Activated T-cell treated with anti-CD3 and anti-CD28 coated beads, Interleukin-2, amount 50 U/mL, for 24 hours (primary cell): ENCODE measurements around the gene CLTB.

ENCODE experiments used
- DNase-seq: peaks from one replicate; pipeline ENCODE4 v3.0.0-alpha.2; 2020
- H3K27ac Mint-ChIP-seq: 2 replicates; pipeline ENCODE4 v1.8.0; 2020; ENCODE audit warnings: mild to moderate bottlenecking, mixed read lengths
- H3K27me3 Mint-ChIP-seq: 2 replicates; pipeline ENCODE4 v1.8.0; 2020; ENCODE audit warnings: mixed read lengths
- H3K36me3 Mint-ChIP-seq: 2 replicates; pipeline ENCODE4 v1.8.0; 2020; ENCODE audit warnings: low read depth, mixed read lengths
- H3K4me1 Mint-ChIP-seq: 2 replicates; pipeline ENCODE4 v1.8.0; 2020; ENCODE audit warnings: low read depth, mixed read lengths
- H3K4me3 Mint-ChIP-seq: 2 replicates; pipeline ENCODE4 v1.8.0; 2020; ENCODE audit warnings: mild to moderate bottlenecking, moderate library complexity, mixed read lengths
- H3K9me3 Mint-ChIP-seq: 2 replicates; pipeline ENCODE4 v1.8.0; 2020; ENCODE audit warnings: mixed read lengths

The CLTB gene

DNA sequence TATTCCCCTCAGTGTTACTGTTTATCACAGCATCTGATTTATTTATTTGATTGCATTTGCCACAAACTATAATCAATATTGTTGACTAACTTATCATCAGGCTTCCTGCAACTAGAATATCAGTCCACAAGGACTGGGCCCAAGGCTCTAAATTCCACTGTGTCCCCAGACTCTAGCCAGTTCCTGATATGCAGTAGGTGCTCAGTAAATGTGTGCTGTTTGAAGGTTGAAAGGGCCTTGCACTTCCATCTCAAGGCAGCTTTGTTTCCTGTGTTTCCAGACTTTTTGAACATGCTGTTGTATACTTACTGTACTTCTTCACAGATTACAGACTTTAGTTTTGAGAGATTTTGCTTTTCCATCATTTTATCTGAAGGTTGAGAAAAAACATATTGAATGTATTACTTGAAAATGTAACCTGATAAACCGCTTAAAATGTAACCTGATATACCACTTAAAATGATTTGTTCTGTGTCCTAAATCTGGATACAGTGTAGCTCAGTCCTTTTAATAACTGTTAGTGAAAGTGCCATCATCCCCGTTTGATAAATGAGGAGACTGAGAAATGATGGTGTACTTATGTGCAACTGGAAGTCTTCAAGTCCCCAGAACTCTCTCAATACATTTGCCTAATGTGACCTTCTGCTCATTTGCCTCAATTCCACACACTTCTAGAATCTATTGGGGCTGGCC is 73.4 kb downstream of the CLTB start:
- no peaks in the 10 kb centered on the region for H3K9me3 Mint-ChIP-seq
- H3K4me1 Mint-ChIP-seq = no peaks in the 10 kb centered on the region
- no peaks in the 10 kb centered on the region for H3K27me3 Mint-ChIP-seq
- peaks cover 52% of the 10 kb centered on the region for H3K36me3 Mint-ChIP-seq
- no peak overlapping the region for H3K4me3 Mint-ChIP-seq
- H3K27ac Mint-ChIP-seq = peak overlapping the region; percentile 5
- DNase-seq = no peak
